ENCODE data around the gene SESN2.

SESN2 gene

GRCh38 chr1:28328228-28328648 lies 68.9 kb downstream of the SESN2 start:
- DNase-seq, result no peak
- Mint-ChIP-seq H3K27me3 (ENCODE audit: low read depth, poor library complexity) (peaks cover 13% of the 10 kb centered on the region), H3K36me3 (ENCODE audit: low read depth) (peaks cover 16% of the 10 kb centered on the region), H3K4me3 (peak overlapping the region; percentile 94), H3K4me1 (peaks cover 20% of the 10 kb centered on the region), H3K27ac (peak overlapping the region; percentile 98), H3K9me3 (no peaks in the 10 kb centered on the region)
- TF ChIP-seq CTCF (IDR thresholded peaks at IDR 0.05), result no peak

- peak overlapping the region; percentile 98 for H3K27ac Mint-ChIP-seq
- peak; percentile 21 for DNase-seq
- H3K36me3 Mint-ChIP-seq (ENCODE audit: low read depth), result peaks cover 22% of the 10 kb centered on the region
- peaks cover 6% of the 10 kb centered on the region for H3K27me3 Mint-ChIP-seq (ENCODE audit: low read depth, poor library complexity)
- TF ChIP-seq CTCF (IDR thresholded peaks at IDR 0.05), result no peak
- peaks cover 20% of the 10 kb centered on the region for H3K4me1 Mint-ChIP-seq
- no peaks in the 10 kb centered on the region for H3K9me3 Mint-ChIP-seq
- peak overlapping the region; percentile 94 for H3K4me3 Mint-ChIP-seq
These were observed 70.3 kb downstream of the SESN2 start for GRCh38 chr1:28329395-28330153.

Measured in nephron progenitor cell (in vitro differentiated cells).